A549 (cell line): ENCODE results near the gene ZNF850. TPM values are rescaled to one million over a fixed set of nuclear protein-coding genes. Genes with fewer than 3 reads are reported as not detected.
A peak's percentile ranks its signal among the peaks of the same experiment; 100 is the strongest.

Experiments
- ATAC-seq, 2 experiments: fragments of 200-7000 bp in 1 of 2; fragments of >200 bp in 1 of 2; cut with Nextera tagmentation in 1 of 2; cut with Tn5 transposase in 1 of 2; 3 replicates each; pipeline versions ENCODE4 v1.8.0 to v1.9.1; 2018 to 2020; ENCODE audit warnings: mild to moderate bottlenecking in 1 of 2, moderate library complexity in 1 of 2
- CTCF ChIA-PET: fragments of 300-600 bp; sonication (Branson Sonifier 250); formaldehyde crosslinking; extraction: SDS; loops from one replicate; lab custom pipeline; 2021; ENCODE audit warnings: antibody characterized with exemption, inconsistent platforms; lab: Yijun Ruan, JAX
- POLR2A ChIA-PET: fragments of 350-600 bp; formaldehyde crosslinking; extraction: SDS; loops from one replicate; lab custom pipeline; 2021; ENCODE audit warnings: antibody characterized with exemption, inconsistent platforms; lab: Yijun Ruan, JAX
- DNase-seq, 2 experiments: peaks; one replicate each; pipeline versions ENCODE4 v3.0.0 to v3.0.0-alpha.2; 2011 to 2016; ENCODE audit warnings: low read depth in 1 of 2, low spot score in 1 of 2
- FAIRE-seq: peaks from 2 replicates; lab custom pipeline; 2011; peaks lifted over from hg19 to GRCh38; lab: Jason Lieb, UNC
- H3K27ac ChIP-seq, 2 experiments: fragments of >200 bp; sonication (Bioruptor Twin); formaldehyde crosslinking; 3 replicates each; pipeline ENCODE4 v1.5.1; 2016 to 2017
- H3K4me1 ChIP-seq: fragments of >200 bp; sonication (Bioruptor Twin); formaldehyde crosslinking; 3 replicates; pipeline ENCODE4 v1.6.1; 2016
- H3K4me2 ChIP-seq: fragments of >200 bp; sonication (Bioruptor Twin); formaldehyde crosslinking; 3 replicates; pipeline ENCODE4 v1.6.1; 2016
- H3K4me3 ChIP-seq: fragments of >200 bp; sonication (Bioruptor Twin); formaldehyde crosslinking; 3 replicates; pipeline ENCODE4 v1.5.1; 2016
- H3K9me3 ChIP-seq: fragments of >200 bp; sonication (Bioruptor Twin); formaldehyde crosslinking; 3 replicates; pipeline ENCODE4 v1.6.1; 2016
- CEBPB ChIP-seq, 2 experiments: fragments of >200 bp in 1 of 2; sonication (Bioruptor Twin) in 1 of 2; formaldehyde crosslinking in 1 of 2; IDR thresholded peaks; 2 replicates each; pipeline ENCODE4 v1.6.1; 2012 to 2016
- CHD2 ChIP-seq: fragments of 150-350 bp; IDR thresholded peaks from 2 replicates; pipeline ENCODE4 v1.6.1; 2014; ENCODE audit warnings: low read length; ENCODE audit not compliant: partially characterized antibody
- EP300 ChIP-seq, 2 experiments: fragments of >200 bp; sonication (Bioruptor Twin); formaldehyde crosslinking; IDR thresholded peaks; 2 replicates in 1 of 2; 3 replicates in 1 of 2; pipeline ENCODE4 v1.6.1; 2016 to 2017
- GATA3 ChIP-seq: IDR thresholded peaks from 2 replicates; pipeline ENCODE4 v1.6.1; 2012; ENCODE audit warnings: borderline replicate concordance
- HDAC2 ChIP-seq: fragments of 200-600 bp; sonication (generic); IDR thresholded peaks from 2 replicates; pipeline ENCODE4 v1.6.1; 2016
- HOXB13 ChIP-seq: fragments of 250-450 bp; sonication (Bioruptor Pico); IDR thresholded peaks from 2 replicates; pipeline ENCODE4 v1.5.0; 2020; ENCODE audit warnings: low read depth, mild to moderate bottlenecking, moderate library complexity
- JUN ChIP-seq, 2 experiments: fragments of >200 bp; sonication (Bioruptor Twin); formaldehyde crosslinking; IDR thresholded peaks; 2 replicates in 1 of 2; 3 replicates in 1 of 2; pipeline ENCODE4 v1.6.1; 2016 to 2017
- MAZ ChIP-seq: fragments of 150-350 bp; IDR thresholded peaks from 2 replicates; pipeline ENCODE4 v1.6.1; 2014; ENCODE audit warnings: antibody characterized with exemption, low read depth, low read length, borderline replicate concordance
- POLR2A ChIP-seq: IDR thresholded peaks from 2 replicates; pipeline ENCODE4 v1.6.1; 2012; ENCODE audit warnings: mild to moderate bottlenecking, low read length
- RARB ChIP-seq: fragments of 250-450 bp; sonication (Bioruptor Pico); IDR thresholded peaks from 2 replicates; pipeline ENCODE4 v1.8.0; 2021; ENCODE audit warnings: mild to moderate bottlenecking, moderate library complexity
- RCOR1 ChIP-seq: fragments of 150-350 bp; IDR thresholded peaks from 2 replicates; pipeline ENCODE4 v1.6.1; 2014; ENCODE audit warnings: antibody characterized with exemption, low read length, low read depth
- TFCP2L1 ChIP-seq: fragments of 250-450 bp; sonication (Bioruptor Pico); IDR thresholded peaks from 2 replicates; pipeline ENCODE4 v1.5.0; 2021; ENCODE audit warnings: mild to moderate bottlenecking
- ZFP36 ChIP-seq: fragments of 450-650 bp; IDR thresholded peaks from 2 replicates; pipeline ENCODE4 v1.6.1; 2014; ENCODE audit warnings: borderline replicate concordance; ENCODE audit not compliant: partially characterized antibody
- ZNF302 ChIP-seq: fragments of 250-450 bp; sonication (Bioruptor Pico); IDR thresholded peaks from 2 replicates; pipeline ENCODE4 v1.9.0; 2021; ENCODE audit warnings: inconsistent platforms, mild to moderate bottlenecking, moderate library complexity
- WGBS: methylation state at CpG from one replicate; pipeline ENCODE4 v1.1.6; 2017; ENCODE audit errors: missing lambda C conversion rate; 5-methylcytosine and 5-hydroxymethylcytosine counted together
- polyA minus RNA-seq: library from RNA; depleted of rRNA, polyadenylated mRNA; stranded (reverse); fragments of >200 nt; gene quantifications from 2 replicates; pipeline ENCODE4 v1.2.3, GENCODE V29; 2011; rRNA and poly(A)+ RNA removed
- polyA plus RNA-seq, 4 experiments: library from polyadenylated mRNA; depleted of rRNA in 3 of 4; stranded (reverse); fragments of >200 nt; fragmentation: RNase III in 1 of 4; extraction: RNeasy Plus Mini Kit Qiagen cat#74134 plus additional on column Dnase treatment in 1 of 4; gene quantifications; 2 replicates in 3 of 4; 3 replicates in 1 of 4; pipeline ENCODE4 v1.2.3, GENCODE V29; 2011 to 2017
- TF ChIP-seq, protein P1 (sequence below): IDR thresholded peaks from 2 replicates; pipeline ENCODE4 v1.6.1; 2012
- TF ChIP-seq, protein P2 (sequence below): fragments of 200-600 bp; sonication (generic); IDR thresholded peaks from 2 replicates; pipeline ENCODE4 v1.6.1; 2016; ENCODE audit warnings: antibody characterized with exemption, mild to moderate bottlenecking, moderate library complexity
- TF ChIP-seq, protein P3 (sequence below): IDR thresholded peaks from 2 replicates; pipeline ENCODE4 v1.6.1; 2012
- TF ChIP-seq, protein P4 (sequence below): IDR thresholded peaks from 2 replicates; pipeline ENCODE4 v1.6.1; 2012; ENCODE audit warnings: low read depth, borderline replicate concordance
- TF ChIP-seq, protein P5 (sequence below): fragments of >200 bp; sonication (Bioruptor Twin); formaldehyde crosslinking; IDR thresholded peaks from 3 replicates; pipeline ENCODE4 v1.6.1; 2016
- TF ChIP-seq, protein P6 (sequence below): fragments of >200 bp; sonication (Bioruptor Twin); formaldehyde crosslinking; IDR thresholded peaks from 2 replicates; pipeline ENCODE4 v1.6.1; 2016

The ZNF850 gene
- 1.8 and 3.1 TPM in 2 replicates for polyA plus RNA-seq (2011; rRNA removed)
- 0.49 and 0.59 TPM in 2 replicates for polyA plus RNA-seq (2012; cell fraction: cytosol; rRNA removed)
- 0.71 and 0.90 TPM in 2 replicates for polyA plus RNA-seq (2012; cell fraction: nucleus; rRNA removed)
- 1.3 to 1.9 TPM (median 1.5 TPM) in 3 replicates for polyA plus RNA-seq (2017; fragmentation: RNase III; extraction: RNeasy Plus Mini Kit Qiagen cat#74134 plus additional on column Dnase treatment)
- polyA minus RNA-seq = 3.3 and 8.5 TPM in 2 replicates

DNA sequence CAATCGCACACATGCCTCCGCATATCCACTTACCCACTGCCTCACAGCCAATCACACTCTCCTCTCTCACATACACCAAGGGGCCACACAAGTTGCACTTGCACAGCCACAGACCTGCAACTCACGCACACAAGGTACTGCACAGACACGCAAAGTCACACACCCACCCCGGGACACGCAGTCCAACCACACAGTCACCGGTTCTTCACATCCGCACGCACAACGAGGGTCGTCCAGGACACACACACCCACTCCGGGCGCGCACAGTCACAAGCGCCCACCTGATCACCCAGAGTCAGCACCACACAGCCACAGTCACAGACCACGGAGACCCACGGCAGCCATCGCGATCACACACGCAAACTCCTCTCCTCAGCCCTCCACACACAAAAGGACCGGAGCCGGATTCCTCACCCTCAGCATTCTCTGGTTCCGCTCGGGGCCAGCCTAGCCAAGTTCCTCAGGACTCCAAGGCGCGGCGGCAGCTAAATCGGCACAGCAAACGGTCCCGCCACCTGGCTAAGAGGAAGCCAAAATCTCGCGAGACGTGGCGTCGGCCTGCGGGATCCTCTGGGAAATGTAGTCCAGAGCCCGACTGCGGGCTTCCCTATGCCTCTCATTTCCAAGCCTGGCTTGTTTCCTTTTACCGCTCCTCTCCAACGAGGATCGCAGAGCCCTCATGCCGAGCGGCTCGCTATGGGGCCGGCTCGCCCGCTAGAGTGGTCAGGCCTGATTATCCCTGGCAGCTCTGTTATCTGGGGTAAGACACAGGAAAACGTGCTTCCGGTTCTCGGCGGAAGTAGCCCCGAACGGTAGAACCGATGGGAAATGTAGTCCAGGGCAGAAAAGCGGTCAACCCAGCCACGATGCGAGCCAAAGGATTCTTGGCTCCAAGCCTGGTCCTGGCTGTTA lies at the start of gene ZNF850:
TSS of gene ZNF850 (minus strand) at position 497 of the 912 bp plus-strand sequence. CDS start 10,201 bp downstream, outside the sequence.
- Histone ChIP-seq H3K4me3 (peak within 1 kb of the TSS; percentile 73), H3K9me3 (peaks cover 99% of the 10 kb centered on the region), H3K4me2 (peak within 1 kb of the TSS; percentile 69), H3K4me1 (no peaks in the 10 kb centered on the region), H3K27ac (peak within 1 kb of the TSS; percentile 63 to 82)
- DNase-seq (peak; percentile 89 to 96), ATAC-seq (peak; percentile 93 to 96), FAIRE-seq (no peak)
- ChIA-PET CTCF (no interaction called here), POLR2A (interaction anchor here (0.5 to 1.3 kb wide), 6 partner anchors 78 to 1155 kb away, joined by 3 to 6 read pairs (median 3); partner anchors contain the start of genes ZNF260, ZNF345, ZNF566 and ZNF570)
- TF ChIP-seq MAZ (no peak), JUN (IDR thresholded peaks at IDR 0.05) (peak in 1 of 2 experiments; percentile 57; a peak in 2 of 5 replicates), CEBPB (IDR thresholded peaks at IDR 0.05) (no peak), CHD2 (peak; percentile 90), POLR2A (peak; percentile 25; the same call in 1 of the 2 replicates), HOXB13 (CRISPR knock-in tag) (peak; percentile 67; the same call in 1 of the 2 replicates), ZNF302 (no peak)
- TF ChIP-seq, protein P1, sequence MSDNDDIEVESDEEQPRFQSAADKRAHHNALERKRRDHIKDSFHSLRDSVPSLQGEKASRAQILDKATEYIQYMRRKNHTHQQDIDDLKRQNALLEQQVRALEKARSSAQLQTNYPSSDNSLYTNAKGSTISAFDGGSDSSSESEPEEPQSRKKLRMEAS = peak; percentile 79
- TF ChIP-seq, protein P2, sequence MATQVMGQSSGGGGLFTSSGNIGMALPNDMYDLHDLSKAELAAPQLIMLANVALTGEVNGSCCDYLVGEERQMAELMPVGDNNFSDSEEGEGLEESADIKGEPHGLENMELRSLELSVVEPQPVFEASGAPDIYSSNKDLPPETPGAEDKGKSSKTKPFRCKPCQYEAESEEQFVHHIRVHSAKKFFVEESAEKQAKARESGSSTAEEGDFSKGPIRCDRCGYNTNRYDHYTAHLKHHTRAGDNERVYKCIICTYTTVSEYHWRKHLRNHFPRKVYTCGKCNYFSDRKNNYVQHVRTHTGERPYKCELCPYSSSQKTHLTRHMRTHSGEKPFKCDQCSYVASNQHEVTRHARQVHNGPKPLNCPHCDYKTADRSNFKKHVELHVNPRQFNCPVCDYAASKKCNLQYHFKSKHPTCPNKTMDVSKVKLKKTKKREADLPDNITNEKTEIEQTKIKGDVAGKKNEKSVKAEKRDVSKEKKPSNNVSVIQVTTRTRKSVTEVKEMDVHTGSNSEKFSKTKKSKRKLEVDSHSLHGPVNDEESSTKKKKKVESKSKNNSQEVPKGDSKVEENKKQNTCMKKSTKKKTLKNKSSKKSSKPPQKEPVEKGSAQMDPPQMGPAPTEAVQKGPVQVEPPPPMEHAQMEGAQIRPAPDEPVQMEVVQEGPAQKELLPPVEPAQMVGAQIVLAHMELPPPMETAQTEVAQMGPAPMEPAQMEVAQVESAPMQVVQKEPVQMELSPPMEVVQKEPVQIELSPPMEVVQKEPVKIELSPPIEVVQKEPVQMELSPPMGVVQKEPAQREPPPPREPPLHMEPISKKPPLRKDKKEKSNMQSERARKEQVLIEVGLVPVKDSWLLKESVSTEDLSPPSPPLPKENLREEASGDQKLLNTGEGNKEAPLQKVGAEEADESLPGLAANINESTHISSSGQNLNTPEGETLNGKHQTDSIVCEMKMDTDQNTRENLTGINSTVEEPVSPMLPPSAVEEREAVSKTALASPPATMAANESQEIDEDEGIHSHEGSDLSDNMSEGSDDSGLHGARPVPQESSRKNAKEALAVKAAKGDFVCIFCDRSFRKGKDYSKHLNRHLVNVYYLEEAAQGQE = peak; percentile 79
- TF ChIP-seq, protein P3, sequence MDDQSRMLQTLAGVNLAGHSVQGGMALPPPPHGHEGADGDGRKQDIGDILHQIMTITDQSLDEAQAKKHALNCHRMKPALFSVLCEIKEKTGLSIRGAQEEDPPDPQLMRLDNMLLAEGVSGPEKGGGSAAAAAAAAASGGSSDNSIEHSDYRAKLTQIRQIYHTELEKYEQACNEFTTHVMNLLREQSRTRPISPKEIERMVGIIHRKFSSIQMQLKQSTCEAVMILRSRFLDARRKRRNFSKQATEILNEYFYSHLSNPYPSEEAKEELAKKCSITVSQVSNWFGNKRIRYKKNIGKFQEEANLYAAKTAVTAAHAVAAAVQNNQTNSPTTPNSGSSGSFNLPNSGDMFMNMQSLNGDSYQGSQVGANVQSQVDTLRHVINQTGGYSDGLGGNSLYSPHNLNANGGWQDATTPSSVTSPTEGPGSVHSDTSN = no peak
- TF ChIP-seq, protein P4, sequence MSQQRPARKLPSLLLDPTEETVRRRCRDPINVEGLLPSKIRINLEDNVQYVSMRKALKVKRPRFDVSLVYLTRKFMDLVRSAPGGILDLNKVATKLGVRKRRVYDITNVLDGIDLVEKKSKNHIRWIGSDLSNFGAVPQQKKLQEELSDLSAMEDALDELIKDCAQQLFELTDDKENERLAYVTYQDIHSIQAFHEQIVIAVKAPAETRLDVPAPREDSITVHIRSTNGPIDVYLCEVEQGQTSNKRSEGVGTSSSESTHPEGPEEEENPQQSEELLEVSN = peak; percentile 67; the same call in 1 of the 2 replicates
- WGBS = 3% methylated on average over 49 of the region's 57 CpGs

DNA sequence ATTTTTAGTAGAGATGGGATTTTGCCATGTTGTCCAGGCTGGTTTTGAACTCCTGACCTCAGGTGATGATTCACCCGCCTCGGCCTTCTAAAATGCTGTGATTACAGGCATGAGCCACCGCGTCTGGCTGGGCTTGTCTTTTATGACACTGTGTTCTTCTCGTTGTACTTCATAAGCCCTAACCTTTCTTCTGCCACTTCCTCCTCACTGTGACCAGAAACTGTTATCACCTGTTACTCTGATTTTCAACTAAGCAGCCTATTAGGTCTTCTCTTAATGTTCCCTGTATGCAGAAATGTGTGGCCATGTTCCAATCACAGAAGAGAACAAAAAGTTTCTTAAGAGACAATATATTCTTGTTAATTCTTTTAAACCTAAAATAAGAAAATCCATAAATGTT lies 49.2 kb upstream of the ZNF850 start:
- ATAC-seq = no peak
- 61% methylated on average over 5 of the region's 5 CpGs for WGBS
- peak; percentile 68 for FAIRE-seq
- TF ChIP-seq RARB (CRISPR knock-in tag) (no peak), ZFP36 (no peak)
- no peak overlapping the region for H3K27ac ChIP-seq
- H3K4me3 ChIP-seq = no peak overlapping the region
- no peak overlapping the region for H3K4me2 ChIP-seq
- H3K9me3 ChIP-seq = peaks cover 98% of the 10 kb centered on the region
- POLR2A ChIA-PET = no interaction called here
- CTCF ChIA-PET = interaction anchor here (0.6 kb wide), 1 partner anchor 247 kb away, joined by 3 read pairs; no protein-coding TSS in a partner anchor
- no peaks in the 10 kb centered on the region for H3K4me1 ChIP-seq
- no peak for DNase-seq

DNA sequence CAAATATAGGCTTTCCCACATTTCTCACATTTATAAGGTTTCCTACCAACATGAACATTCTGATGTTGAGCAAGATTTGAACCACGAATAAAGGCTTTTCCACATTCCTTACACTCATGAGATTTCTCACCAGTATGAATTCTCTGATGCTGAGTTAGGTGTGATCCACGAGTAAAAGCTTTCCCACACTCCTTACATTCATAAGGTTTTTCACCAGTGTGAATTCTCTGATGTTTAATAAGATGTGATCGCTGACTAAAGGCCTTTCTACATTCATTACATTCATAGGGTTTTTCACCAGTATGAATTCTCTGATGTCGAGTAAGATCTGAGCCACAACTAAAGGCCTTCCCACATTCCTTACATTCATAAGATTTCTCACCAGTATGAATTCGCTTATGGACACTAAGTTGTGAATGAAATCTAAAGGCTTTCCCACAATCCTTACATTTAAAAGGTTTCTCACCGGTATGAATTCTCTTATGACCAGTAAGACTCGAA lies 46.6 kb upstream of the ZNF850 start:
- Histone ChIP-seq H3K4me2 (no peak overlapping the region), H3K4me1 (no peaks in the 10 kb centered on the region), H3K27ac (no peak overlapping the region), H3K9me3 (peaks cover 98% of the 10 kb centered on the region), H3K4me3 (no peak overlapping the region)
- peak; percentile 57; the same call in 1 of the 2 replicates for TF ChIP-seq GATA3
- no peak for TF ChIP-seq TFCP2L1
- TF ChIP-seq RCOR1 = no peak
- TF ChIP-seq, protein P5, sequence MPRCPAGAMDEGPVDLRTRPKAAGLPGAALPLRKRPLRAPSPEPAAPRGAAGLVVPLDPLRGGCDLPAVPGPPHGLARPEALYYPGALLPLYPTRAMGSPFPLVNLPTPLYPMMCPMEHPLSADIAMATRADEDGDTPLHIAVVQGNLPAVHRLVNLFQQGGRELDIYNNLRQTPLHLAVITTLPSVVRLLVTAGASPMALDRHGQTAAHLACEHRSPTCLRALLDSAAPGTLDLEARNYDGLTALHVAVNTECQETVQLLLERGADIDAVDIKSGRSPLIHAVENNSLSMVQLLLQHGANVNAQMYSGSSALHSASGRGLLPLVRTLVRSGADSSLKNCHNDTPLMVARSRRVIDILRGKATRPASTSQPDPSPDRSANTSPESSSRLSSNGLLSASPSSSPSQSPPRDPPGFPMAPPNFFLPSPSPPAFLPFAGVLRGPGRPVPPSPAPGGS = no peak
- TF ChIP-seq, protein P6, sequence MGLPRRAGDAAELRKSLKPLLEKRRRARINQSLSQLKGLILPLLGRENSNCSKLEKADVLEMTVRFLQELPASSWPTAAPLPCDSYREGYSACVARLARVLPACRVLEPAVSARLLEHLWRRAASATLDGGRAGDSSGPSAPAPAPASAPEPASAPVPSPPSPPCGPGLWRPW = 0 out of 2 replicates have a peak, but pooled peaks have one; percentile 31
- no peak for TF ChIP-seq HDAC2
- TF ChIP-seq EP300 (IDR thresholded peaks at IDR 0.05) = no peak
- no peak for ATAC-seq
- ChIA-PET CTCF (no interaction called here), POLR2A (no interaction called here)
- peak; percentile 94 for FAIRE-seq
- DNase-seq = no peak
- 43% methylated on average over 7 of the region's 7 CpGs for WGBS
